Measurements from ENCODE around the gene DNMT3B.
"Not testable (repeated sequence)": the region's sequence is repeated elsewhere in the genome, so short reads cannot be mapped to it uniquely, and the experiment has no call there.

Gene DNMT3B

DNA sequence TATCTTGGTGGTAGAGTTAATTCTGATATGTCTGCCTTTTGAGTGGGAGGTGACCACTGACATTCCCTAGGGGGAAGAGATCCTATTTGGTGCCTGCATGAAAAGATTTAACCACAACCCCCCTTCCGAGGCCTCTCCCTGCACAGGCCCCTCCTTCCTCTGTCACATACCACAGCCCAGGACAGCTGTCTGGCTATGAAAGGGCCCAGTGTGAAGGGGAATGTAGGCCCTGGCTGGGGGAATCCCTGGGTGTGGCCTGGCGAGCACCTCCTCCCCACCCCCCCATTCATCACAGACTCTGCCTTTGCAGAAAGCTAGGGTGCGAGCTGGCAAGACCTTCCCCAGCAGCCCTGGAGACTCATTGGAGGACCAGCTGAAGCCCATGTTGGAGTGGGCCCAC lies 30.1 kb downstream of the DNMT3B start:
- DNase-seq, result no peak

GRCh38 chr20:32792731-32793458 lies 30.7 kb downstream of the DNMT3B start:
- no peak for DNase-seq

- DNase-seq, result no peak
Measured at GRCh38 chr20:32796383-32796948, 34.3 kb downstream of the DNMT3B start.

- DNase-seq, result no peak
Measured at GRCh38 chr20:32796981-32797451, 34.8 kb downstream of the DNMT3B start.

- not testable (repeated sequence) for DNase-seq
Measured at GRCh38 chr20:32797571-32797970, 35.4 kb downstream of the DNMT3B start.

GRCh38 chr20:32798046-32798981 lies 36.1 kb downstream of the DNMT3B start:
- no peak for DNase-seq

GRCh38 chr20:32803092-32803491 lies 40.9 kb downstream of the DNMT3B start:
- DNase-seq, result no peak

DNA sequence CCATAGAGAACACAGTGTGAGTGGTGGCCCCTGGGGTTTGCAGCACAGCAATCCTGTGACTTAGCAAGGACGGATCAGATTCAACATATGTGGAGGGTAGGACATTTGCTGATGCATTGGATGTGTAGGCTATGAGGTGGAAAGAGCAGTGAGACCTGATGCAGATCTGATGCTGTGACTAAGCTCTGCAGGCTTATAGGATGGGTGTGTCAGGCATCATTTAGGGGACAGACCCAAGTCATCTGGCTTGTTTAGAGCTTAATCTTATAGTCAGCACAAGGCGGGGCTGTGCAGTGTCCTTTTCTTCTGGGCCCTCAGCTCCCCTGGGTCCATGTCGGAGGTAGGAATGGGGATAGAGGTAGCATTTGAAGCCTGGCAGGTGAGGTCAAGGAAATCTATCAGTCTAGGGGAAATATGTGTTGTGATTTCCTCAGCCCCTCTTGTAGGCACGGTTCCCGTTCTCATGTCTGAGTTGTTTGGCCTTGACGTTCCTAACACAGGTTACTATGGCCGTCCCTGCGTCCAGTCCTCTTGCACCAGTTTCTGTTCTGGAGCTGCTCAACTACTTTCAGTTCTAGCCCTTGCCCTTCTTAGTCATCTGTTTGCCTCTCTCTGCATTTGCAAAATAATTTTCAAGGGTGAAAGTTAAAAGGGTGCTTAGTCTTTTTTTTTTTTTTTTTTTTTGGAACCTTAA lies 42.0 kb downstream of the DNMT3B start:
- no peak for DNase-seq

- no peak for DNase-seq
Measured at GRCh38 chr20:32804817-32805216, 42.6 kb downstream of the DNMT3B start.

DNA sequence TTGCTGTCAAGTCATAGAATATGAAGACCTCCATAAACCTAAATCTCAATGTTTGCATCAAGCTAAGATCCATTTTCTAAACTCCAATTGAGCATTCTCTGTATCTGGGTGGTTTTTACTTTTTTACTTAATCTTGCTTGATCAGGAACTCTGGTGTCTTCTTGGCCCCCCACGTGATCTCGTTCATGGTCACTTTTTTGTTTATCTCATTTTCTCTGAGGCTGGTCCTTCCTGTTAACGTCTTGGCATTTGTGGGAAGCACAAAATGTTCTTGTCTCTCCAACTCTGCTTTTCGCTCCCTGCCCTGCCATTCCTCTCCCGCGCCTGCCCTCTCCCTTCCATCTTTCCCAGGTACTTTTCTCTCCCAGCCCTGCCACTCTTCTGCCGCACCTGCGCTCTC lies 43.5 kb downstream of the DNMT3B start:
- no peak for DNase-seq

DNA sequence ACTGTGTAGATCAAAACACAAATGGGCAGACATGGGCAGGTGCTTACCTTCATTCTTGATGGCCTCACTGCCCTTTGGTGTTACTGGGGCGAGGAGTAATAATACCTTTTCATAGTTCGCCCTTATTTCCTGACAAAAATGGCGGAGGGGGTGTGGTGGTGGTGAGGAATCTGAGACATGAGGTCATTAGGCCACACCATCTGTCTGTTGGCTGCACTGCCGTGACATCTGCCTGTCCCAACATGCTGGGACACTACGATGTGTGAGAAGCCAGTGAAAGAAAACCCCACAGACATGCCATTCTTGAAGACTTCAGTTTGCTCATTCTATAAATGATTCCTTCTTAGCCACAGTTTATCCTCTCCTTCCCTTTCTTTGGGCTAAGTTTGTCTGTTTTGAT lies 44.2 kb downstream of the DNMT3B start:
- no peak for DNase-seq

- no peak for DNase-seq
Measured at GRCh38 chr20:32807706-32808105, 45.5 kb downstream of the DNMT3B start.

DNA sequence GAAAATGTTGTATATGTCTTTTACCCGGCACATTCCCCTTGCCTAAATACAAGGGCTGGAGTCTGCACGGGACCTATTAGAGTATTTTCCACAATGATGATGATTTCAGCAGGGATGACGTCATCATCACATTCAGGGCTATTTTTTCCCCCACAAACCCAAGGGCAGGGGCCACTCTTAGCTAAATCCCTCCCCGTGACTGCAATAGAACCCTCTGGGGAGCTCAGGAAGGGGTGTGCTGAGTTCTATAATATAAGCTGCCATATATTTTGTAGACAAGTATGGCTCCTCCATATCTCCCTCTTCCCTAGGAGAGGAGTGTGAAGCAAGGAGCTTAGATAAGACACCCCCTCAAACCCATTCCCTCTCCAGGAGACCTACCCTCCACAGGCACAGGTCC lies 46.3 kb downstream of the DNMT3B start:
- no peak for DNase-seq

DNA sequence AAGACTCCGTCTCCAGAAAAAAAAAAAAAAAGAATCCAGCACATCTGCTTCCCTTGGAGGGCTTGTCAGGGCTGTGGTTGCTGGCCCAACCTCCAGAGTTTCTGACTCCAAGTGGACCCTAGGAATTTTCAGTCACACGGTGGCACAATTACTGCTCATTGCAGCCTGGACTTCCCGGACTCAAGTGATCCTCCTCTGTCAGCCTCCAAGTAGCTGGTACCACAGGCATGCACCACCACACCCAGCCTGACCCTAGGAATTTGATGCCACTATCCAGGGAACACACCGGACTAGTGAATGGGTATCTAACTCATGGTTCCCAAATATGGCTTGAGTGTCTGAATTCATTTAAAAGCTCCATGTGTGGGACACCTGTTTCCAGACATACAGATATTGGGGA lies 47.7 kb downstream of the DNMT3B start:
- no peak for DNase-seq

DNA sequence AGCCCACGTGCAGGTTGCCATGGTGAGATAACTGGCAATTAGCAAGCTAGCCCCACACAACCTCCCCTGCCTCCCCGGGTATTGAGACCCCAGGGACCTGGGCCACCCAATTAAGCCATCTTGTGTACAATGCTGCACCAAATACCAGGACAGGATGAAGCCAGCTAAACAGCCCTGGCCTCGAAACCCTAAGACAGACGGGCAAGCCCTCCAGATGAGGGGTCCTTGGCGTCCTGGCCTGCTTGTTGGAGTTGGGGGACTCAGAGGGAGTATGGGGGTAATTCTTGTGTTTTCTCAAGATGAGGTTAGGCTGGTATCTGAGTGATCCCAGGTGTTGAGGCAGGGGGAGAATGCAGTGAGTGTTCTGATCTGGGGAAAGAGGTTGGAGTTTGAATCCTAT lies 48.8 kb downstream of the DNMT3B start:
- no peak for DNase-seq

DNA sequence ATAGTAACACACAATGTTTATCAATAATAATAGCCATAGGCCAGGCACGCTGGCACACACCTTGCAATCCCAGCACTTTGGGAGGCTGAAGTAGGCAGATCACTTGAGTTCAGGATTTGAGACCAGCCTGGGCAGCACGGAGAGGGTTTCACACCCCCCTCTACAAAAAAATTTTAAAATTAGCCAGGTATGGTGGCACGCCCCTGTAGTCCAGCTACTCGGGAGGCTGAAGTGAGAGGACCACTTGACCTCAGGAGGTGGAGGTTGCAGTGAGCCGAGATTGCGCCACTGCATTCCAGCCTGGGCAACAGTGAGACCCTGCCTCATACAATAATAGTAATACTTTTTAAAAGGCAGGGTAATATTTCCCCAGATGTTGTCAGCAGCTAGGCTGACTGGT lies 49.7 kb downstream of the DNMT3B start:
- no peak for DNase-seq

- peak; percentile 13 to 37 for DNase-seq
Measured at GRCh38 chr20:32819992-32820697, 58.0 kb downstream of the DNMT3B start.

- no peak for DNase-seq
Measured at GRCh38 chr20:32820698-32821377, 58.7 kb downstream of the DNMT3B start.

DNA sequence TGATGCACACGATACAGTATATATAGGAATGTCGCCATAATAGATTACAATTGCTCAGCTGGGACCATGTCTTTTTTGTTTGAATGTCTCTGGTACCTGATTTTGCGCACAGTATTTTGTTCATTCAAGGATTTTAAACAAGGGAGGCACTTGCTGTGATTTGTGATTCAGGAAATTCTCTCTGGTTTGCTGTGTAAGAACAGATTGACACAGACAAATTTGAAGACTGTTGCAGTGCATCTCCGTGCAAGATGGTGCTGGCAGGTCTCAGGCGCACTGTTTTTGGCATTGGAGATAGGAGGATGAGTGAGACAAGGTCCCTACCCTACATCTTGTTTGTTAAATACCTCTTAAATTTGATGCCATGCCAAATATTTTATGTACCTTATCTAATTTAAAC lies 60.0 kb downstream of the DNMT3B start:
- DNase-seq, result no peak

GRCh38 chr20:32823078-32823477 lies 60.9 kb downstream of the DNMT3B start:
- DNase-seq, result peak; percentile 45 to 66

DNA sequence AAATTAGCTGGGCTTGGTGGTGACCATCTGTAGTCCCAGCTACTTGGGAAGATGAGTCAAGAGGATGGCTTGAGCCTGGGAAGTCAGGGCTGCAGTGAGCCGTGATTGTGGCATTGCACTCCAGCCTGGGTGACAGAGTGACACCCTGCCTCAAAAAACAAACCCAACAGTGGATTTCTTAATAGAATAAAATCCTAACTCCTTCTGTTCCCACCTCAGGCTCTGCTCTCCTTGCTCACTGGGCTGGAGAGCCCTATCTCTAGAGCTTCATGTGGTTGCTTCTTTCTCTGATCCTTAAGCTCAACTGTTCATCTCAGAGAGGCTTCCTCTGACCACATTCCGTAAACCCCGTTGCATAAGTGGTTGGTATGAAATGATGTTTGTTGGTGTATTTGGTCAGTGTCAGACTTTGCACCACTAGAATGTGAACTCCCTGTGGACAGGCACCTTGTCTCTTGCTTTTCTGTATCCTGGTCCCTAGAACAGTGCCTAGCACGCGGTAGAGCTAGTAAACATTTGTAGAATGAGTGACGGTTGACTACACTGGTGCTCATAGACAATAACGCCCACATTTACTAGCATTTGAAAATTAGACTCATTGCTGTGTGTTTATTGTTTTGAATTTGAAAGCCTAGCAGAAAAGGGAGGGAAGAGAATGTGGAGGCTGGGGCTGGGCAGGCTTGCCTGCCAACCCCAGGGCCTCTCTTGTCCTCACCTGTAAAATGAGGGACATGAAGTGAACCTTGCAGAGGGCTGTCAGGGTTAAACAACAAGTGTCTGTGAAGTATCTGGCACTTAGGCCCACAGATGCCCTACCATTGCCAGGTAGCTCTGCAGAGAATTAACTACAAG lies 61.8 kb downstream of the DNMT3B start:
- peak; percentile 37 to 61 for DNase-seq

Measured in inflammatory macrophage treated with lipopolysaccharide for 1 hour (primary cell).